GM21447 (cell line): ENCODE measurements around the gene LY6G5C.

Experiments used
- ATAC-seq: cut with Tn5 transposase; IDR thresholded peaks from one replicate; pipeline ENCODE4 v1.9.1; 2021; ENCODE audit not compliant: unreplicated experiment

Gene LY6G5C

GRCh38 chr6:31642798-31643570 lies 37.9 kb downstream of the LY6G5C start:
- no peak for ATAC-seq

GRCh38 chr6:31641370-31641769 lies 39.5 kb downstream of the LY6G5C start:
- ATAC-seq: no peak

- ATAC-seq: no peak
These were observed 40.3 kb downstream of the LY6G5C start for GRCh38 chr6:31640612-31641011.

GRCh38 chr6:31639449-31639861 lies 41.4 kb downstream of the LY6G5C start:
- no peak for ATAC-seq

GRCh38 chr6:31639043-31639442 lies 41.8 kb downstream of the LY6G5C start:
- no peak for ATAC-seq

GRCh38 chr6:31636698-31637596 lies 43.9 kb downstream of the LY6G5C start:
- no peak for ATAC-seq

GRCh38 chr6:31634969-31635575 lies 45.8 kb downstream of the LY6G5C start:
- ATAC-seq: no peak

GRCh38 chr6:31634131-31634530 lies 46.7 kb downstream of the LY6G5C start:
- ATAC-seq: no peak

- ATAC-seq: no peak
These were observed 47.4 kb downstream of the LY6G5C start for GRCh38 chr6:31633447-31633846.

GRCh38 chr6:31632279-31632946 lies 48.5 kb downstream of the LY6G5C start:
- ATAC-seq: no peak

GRCh38 chr6:31631681-31632278 lies 49.1 kb downstream of the LY6G5C start:
- no peak for ATAC-seq

- ATAC-seq: no peak
These were observed 49.7 kb downstream of the LY6G5C start for GRCh38 chr6:31631209-31631608.

- ATAC-seq: no peak
These were observed 50.5 kb downstream of the LY6G5C start for GRCh38 chr6:31630177-31630934.

GRCh38 chr6:31629014-31629413 lies 51.9 kb downstream of the LY6G5C start:
- ATAC-seq: no peak

- ATAC-seq: no peak
These were observed 53.1 kb downstream of the LY6G5C start for GRCh38 chr6:31627690-31628287.

- no peak for ATAC-seq
These were observed 53.9 kb downstream of the LY6G5C start for GRCh38 chr6:31626952-31627351.
